GM19467 (cell line): ENCODE data around the gene SHC2.
"Not testable (repeated sequence)": the region's sequence is repeated elsewhere in the genome, so short reads cannot be mapped to it uniquely, and the experiment has no call there.

ENCODE experiments used
- ATAC-seq: cut with Tn5 transposase; IDR thresholded peaks from one replicate; pipeline ENCODE4 v1.9.1; 2021; ENCODE audit warnings: mild to moderate bottlenecking, moderate library complexity; ENCODE audit not compliant: unreplicated experiment

SHC2 gene

DNA sequence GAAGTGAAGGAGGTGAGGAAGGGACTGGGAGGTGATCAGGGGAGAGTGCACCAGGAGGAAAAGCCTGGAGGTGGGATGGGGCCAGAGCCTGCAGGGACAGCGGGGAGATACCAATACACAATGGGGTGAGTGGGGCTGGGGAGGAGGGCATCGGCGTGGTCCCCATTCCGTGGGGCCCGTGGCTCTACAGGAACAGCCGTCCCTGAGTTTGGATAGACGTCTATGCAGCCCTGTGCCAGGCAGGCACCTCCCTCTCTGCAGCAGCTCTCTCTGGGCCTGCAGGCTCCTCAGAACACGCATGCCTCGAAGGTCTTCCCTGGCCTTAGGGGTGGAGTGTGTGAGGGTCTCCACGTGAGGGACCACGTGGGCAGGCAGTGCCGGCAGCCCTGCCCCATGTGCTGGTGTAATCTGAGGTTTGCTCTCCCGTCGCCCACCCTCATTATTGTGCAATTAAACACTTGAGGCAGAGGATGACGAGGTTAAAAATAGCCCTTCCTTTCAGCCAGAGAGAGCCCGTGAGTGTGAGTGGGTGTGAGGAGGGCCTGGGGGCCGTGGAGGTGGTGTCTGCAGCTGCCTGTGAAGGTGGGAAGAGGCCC, 68.4 kb downstream of the SHC2 start:
- ATAC-seq, result no peak

DNA sequence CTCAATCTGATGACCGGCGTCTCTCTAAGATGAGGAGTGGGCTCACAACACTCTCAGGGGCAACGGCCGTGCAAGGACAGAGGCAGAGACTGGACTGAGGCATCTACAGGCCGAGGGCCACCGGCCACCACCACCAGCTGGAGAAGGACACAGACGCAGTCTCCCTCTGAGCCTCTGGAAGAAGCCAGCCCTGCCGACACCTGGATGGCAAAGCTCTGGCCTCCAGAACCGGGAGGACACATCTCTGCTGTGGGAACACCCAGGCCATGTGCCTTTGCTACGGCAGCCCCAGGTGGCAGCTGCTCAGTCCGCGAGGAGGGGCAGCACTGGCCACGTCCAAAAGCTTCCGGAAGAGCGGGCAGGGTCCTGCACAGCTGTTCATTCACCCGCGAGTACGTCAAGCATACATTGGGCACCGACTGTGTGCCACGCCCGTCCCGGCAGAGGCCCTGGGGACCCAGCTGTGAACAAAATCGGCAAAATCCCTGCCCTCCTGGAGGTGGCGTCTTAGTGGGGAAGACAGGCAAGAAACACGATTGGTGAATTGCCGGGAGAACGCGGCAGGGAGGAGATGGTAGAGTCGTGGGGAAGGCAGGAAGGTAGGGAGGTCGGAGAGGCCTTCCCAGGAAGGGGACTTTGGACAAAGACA, 69.0 kb downstream of the SHC2 start:
- ATAC-seq, result no peak

DNA sequence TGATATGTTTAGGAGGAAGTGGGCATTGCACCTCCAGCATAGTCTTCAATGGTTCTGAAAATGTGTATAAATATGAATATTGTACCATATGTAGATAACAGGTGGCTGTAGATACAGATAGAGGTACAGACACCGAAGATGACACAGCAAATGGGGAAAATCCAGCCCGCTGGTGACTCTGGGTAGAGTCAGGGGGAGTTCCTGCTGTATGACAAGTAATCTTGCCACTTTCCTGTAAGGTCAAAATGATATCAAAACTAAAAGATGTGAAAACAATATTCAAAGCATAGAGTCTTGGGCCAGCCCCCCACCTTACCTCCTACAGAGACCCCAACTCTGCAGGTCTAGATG, 69.7 kb downstream of the SHC2 start:
- ATAC-seq, result no peak

DNA sequence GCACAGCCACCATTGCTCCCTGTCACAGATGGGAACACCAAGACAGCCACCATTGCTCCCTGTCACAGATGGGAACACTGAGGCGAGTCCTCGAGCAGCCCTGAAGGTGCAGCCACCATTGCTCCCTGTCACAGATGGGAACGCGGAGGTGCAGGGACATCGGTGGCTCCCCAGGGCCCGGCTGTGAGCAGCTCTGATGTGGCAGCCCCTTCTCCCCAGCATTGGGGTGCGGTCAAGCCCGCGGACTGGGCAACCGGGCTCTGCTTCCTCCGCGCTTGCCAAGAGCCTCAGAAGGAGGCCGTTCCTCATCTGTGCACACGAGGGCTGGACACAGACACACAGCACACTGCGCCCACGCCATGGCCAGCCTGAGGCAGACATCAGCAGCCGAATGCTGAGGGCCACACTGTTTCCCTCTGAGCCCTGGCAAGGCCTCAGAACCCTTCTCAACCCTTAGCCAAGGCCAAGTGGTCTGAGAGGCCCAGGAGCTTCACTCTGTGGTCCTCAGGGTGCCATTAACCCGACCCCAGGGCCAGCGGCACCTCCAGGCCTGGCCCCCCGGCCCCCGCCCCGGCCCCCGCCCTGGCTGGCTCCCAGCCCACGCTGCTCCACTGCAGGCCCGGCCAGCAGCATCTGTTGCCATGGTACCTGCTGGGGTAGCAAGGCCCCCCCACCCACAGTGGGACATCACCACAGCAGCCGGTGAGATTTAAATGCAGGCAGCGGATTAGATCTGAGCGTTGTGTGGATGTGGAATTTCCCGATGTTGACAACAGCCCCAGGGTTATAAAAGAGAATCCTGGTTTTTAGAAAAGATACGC, 70.2 kb downstream of the SHC2 start:
- ATAC-seq, result no peak

DNA sequence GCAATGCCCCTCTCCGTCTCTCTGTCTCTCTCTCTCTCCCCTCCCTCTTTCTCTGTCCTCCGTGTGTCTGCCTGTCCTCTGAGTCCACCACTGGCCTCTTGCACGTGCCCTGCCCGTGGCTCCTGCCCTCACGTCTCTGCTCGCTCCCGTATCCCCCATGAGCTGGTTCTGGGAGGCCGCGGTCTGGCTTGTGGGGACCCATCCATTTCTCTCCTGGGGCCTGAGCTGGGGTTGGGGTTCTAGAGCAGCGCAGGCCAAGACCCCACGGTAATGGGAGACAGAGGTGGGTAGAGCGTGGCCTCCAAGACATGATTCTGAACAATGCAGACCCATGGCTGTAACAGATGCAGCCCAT, 70.9 kb downstream of the SHC2 start:
- no peak for ATAC-seq

DNA sequence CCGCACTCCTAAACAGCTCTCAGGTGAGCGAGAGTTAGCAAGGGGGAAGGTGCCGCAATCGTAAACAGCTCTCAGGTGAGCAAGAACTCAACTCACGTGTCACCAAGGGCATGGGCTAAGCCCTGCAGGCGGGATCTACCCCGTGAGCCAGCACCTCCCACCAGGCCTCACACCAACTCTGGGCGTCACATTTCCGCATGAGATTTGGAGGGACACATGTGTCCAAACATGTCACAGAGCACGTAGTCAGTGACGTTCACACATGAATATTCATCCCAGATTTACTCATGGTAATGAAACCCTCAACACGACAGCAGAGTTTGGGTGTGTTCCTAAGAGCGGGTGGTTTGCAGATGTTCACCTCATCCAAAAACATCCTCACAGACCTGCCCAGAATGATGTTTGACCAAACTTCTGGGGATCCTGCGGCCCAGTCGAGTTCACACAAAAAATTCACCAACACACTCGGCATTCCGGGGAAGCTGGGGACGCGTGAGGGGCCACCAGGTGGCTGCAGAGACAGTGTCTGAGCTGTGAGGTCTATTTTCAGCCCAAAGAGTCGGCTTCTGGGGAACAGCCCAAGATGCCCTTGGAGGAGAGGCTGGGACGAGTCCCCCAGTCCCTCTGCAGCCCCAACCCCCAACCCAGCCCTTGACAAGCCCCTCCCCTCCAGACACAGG, 71.4 kb downstream of the SHC2 start:
- no peak for ATAC-seq

DNA sequence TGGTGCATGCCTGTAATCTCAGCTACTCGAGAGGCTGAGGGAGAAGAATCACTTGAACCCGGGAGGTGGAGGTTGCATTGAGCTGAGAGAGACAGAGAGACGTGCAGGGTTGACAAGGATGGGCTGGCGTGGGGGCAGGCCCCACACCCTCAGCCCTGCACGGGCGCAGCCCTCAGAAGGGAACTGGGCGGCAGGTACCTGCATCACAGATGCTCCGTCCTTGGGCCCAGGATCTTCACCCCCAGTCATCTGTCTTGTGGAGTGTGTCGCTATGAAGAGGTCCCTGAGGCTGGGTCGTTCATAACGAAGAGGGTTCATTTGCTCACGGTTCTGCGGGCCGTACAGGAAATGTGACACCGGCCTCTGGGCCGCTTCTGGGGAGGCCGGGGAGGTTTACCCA, 72.1 kb downstream of the SHC2 start:
- ATAC-seq, result no peak

DNA sequence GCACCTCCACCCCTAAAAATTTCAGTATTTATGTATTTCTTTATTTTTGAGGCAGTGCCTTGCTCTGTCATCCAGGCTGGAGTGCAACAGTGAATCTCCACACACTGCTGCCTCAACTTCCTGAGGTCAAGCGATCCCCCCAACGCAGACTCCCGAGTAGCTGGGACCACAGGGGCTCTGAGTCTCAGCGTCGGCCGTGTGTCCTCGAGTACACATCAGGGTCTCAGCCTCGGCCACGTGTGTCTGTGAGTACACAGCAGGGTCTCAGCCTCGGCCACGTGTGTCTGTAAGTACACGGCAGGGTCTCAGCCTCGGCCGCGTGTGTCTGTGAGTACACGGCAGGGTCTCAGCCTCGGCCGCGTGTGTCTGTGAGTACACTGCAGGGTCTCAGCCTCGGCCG, 73.1 kb downstream of the SHC2 start:
- ATAC-seq, result no peak

DNA sequence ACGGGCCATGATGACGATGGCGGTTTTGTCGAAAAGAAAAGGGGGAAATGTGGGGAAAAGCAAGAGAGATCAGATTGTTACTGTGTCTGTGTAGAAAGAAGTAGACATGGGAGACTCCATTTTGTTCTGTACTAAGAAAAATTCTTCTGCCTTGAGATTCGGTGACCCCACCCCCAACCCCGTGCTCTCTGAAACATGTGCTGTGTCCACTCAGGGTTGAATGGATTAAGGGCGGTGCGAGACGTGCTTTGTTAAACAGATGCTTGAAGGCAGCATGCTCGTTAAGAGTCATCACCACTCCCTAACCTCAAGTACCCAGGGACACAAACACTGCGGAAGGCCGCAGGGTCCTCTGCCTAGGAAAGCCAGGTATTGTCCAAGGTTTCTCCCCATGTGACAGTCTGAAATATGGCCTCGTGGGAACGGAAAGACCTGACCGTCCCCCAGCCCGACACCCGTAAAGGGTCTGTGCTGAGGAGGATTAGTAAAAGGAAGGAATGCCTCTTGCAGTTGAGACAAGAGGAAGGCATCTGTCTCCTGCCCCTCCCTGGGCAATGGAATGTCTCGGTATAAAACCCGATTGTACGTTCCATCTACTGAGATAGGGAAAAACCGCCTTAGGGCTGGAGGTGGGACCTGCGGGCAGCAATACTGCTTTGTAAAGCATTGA, 74.1 kb downstream of the SHC2 start:
- not testable (repeated sequence) for ATAC-seq

DNA sequence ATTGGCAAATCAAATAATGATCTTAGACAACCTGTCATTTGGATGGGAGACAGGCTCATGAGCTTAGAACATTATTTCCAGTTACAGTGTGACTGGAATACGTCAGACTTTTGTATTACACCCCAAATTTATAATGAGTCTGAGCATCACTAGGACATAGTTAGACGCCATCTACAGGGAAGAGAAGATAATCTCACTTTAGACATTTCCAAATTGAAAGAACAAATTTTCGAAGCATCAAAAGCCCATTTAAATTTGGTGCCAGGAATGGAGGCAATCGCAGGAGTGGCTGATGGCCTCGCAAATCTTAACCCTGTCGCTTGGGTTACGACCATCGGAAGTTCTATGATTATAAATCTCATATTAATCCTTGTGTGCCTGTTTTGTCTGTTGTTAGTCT, 74.6 kb downstream of the SHC2 start:
- ATAC-seq, result not testable (repeated sequence)

DNA sequence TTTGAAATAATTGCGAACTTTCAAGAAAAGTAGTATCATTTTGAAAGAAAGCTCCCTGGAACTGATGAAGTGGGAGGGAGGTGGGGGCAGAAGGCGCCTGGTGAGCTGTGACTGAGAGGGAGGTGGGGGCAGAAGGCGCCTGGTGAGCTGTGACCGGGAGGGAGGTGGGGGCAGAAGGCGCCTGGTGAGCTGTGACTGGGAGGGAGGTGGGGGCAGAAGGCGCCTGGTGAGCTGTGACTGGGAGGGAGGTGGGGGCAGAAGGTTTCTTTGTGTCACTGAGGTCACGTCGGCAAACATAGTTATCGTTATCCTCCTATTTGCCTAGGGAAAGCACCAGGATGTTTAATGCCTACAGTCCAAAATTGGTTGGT, 76.0 kb downstream of the SHC2 start:
- ATAC-seq, result no peak

DNA sequence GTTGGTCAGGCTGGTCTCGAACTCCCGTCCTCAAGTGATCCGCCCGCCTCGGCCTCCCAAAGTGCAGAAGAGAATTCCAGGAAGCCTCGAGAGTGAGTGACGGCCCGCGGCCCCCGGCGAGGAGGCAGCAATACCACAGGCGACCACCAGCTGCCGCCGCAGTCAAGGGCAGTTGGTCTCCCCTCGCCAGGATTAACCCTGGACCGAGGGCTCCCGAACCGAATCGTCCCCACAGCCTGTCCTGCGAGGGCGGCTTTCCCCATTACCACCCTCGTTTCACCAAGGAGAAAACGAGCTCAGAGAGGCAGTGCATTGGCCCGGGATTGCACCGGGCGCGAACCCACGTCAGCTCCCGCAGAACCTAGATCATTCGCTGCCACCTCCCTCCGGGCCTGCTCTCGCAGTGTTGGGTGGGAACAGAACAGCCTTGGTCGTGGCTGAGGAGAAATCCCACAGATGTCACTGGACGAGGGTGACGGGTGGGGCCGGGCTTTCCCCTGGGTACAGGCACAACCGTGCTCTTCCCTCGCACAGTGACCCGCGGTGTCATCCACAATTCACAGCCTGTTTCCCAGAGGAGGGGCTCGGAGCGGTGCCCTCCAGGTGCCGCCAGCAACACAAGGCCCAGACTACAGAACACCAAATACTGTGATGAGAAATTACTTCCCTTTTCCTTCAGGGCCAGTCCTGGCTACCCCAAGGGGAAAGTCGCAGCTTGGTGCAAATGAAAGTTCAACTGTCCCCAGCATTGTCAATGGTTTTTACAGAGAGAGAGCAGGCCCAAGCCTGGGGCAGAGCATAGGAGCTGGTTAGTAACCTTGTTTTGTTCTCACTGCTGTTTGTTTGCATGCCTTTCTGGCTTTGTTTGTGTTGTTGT, 76.7 kb downstream of the SHC2 start:
- no peak for ATAC-seq

DNA sequence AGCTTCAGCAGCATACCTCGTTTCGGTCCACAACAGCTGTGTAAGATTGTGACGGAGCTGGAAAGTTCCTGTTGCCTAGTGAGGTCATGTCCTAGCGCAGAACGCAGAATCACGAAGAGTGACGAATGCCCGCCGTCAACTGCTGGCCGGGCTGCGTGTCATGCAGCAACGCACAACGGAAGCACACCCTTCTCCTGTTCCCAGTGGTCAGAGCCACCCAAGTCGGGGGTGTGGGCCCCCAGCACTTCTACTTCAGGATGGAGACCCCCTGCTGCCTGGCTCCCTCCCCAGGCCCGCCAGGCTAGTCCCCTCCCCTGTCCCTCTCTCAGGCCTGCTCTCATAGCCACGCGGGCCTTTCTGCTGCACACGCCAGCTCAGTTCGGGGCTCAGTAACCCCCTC, 77.8 kb downstream of the SHC2 start:
- ATAC-seq, result no peak

DNA sequence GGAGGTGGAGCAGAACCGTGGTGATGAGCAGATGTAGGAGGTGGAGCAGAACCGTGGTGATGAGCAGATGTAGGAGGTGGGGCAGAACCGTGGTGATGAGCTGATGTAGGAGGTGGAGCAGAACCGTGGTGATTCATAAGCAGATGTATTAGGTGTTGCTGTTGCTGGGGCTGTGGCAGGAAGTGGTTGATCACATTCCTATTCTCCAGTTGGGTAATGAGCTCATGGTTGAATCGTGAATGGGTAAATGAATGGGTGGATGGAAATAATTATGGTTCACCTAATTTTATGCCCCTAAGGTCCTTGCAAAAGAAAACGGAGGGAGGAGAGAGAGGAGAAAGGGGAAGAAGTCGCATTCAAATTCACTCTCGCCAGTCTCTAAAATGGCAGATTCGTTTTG, 78.3 kb downstream of the SHC2 start:
- not testable (repeated sequence) for ATAC-seq

DNA sequence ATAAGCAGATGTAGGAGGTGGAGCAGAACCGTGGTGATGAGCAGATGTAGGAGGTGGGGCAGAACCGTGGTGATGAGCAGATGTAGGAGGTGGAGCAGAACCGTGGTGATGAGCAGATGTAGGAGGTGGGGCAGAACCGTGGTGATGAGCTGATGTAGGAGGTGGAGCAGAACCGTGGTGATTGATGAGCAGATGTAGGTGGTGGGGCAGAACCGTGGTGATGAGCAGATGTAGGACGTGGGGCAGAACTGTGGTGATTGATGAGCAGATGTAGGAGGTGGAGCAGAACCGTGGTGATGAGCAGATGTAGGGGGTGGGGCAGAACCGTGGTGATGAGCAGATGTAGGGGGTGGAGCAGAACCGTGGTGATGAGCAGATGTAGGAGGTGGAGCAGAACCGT, 78.9 kb downstream of the SHC2 start:
- ATAC-seq, result not testable (repeated sequence)

DNA sequence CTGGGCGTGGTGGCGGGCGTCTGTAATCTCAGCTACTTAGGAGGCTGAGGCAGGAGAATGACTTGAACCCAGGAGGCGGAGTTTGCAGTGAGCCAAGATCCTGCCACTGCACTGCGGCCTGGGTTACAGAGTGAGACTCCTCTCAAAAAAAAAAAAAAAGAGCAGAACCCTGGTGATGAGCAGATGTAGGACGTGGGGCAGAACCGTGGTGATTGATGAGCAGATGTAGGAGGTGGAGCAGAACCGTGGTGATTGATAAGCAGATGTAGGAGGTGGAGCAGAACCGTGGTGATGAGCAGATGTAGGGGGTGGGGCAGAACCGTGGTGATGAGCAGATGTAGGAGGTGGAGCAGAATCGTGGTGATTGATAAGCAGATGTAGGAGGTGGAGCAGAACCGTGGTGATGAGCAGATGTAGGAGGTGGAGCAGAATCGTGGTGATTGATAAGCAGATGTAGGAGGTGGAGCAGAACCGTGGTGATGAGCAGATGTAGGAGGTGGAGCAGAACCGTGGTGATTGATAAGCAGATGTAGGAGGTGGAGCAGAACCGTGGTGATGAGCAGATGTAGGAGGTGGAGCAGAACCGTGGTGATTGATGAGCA, 80.1 kb downstream of the SHC2 start:
- not testable (repeated sequence) for ATAC-seq

DNA sequence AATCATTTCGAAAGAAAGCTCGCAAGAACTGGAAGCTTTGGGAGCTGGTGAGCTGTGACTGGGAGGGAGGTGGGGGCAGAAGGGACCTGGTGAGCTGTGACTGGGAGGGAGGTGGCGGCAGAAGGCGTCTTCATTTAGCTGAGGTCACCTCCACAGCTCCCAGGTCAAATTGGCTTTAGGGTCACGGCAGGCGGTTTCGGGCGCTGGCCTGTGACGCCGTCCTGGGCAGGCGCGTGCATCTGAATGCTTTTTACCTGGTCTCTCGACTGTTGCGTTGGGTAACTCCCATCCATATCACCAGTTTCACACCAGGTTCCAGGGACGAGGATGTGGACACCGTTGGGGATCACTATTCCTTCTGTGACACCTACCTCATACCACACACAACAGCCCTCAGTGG, 81.0 kb downstream of the SHC2 start:
- no peak for ATAC-seq

DNA sequence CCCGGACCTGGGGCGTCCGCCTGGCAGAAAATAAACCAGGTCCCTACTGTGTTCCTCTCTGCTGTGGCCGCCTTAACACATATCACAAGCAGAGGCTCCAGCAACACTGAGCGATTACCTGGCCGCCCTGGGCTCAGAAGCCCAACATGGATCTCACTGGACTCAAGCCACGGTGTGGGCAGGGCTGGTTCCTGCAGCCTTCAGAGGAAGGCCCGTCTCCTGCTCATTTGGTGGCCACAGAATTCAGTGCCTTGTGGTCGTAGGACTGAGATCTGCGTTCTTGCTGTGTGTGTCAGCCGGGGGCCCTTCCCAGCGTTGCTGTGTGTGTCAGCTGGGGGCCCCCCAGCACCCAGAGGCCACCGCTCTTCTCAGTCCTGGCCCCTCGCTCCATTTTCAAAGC, 82.1 kb downstream of the SHC2 start:
- ATAC-seq, result no peak

DNA sequence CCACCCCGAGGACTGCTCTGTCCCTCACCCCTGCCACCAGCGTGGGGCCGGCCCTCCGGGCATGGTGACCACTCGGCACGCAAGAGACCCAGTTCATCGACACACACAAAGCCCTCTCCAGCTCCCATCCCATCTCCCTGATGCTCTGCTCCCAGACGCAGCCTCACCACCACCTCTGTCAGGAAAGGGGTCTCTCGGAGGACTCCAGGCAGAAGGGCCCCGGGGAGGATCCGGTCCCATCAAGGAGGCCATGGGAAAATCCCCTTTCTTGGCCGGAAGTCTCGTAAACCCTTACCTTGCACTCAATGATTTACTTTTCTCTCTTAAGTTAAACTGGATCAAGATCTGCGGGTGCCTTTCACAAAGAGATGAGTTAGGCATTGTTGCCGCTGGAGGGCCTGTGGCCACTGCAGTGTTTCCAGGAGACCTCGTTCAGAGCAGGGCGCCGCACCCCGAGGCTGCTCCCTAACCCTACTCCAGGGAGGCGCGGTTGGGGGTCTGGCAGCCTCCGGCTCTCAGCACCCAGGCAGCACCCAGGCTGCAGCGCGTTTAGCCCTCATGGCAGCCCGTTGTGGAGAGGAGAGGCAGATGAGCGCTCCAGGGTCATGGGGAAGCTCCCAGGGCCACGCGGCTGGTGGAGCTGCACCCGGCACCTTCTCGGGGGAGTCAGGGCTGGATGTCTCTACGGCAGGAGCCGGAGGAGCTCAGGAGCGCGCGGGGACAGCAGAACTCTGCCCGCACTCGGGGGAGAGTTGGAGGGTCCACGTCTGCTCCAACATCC, 82.8 kb downstream of the SHC2 start:
- ATAC-seq, result no peak
